GM12878 (cell line): ENCODE results near the gene VIL1. TPM values are rescaled to one million over a fixed set of nuclear protein-coding genes. Genes with fewer than 3 reads are reported as not detected.

Experiments used
- ATAC-seq: fragments of 200-7000 bp; cut with Tn5 transposase; 3 replicates; pipeline ENCODE4 v1.9.1; 2020; ENCODE audit warnings: mild to moderate bottlenecking, moderate library complexity
- BruUV-seq: library from RNA; stranded (reverse); fragments of 400-500 nt; replicated peaks from 2 replicates; lab custom pipeline; 2021; lab: Mats Ljungman, UMichigan
- CTCF ChIA-PET: fragments of 300-600 bp; sonication (Branson Sonifier 250); formaldehyde crosslinking; extraction: SDS; loops from one replicate; lab custom pipeline; 2021; ENCODE audit warnings: inconsistent platforms; lab: Yijun Ruan, JAX
- POLR2A ChIA-PET: fragments of 350-600 bp; formaldehyde crosslinking; extraction: SDS; loops from one replicate; lab custom pipeline; 2021; ENCODE audit warnings: inconsistent platforms; lab: Charles Lee
- RAD21 ChIA-PET: fragments of 300-600 bp; sonication (Branson Sonifier 250); formaldehyde crosslinking; loops from one replicate; lab custom pipeline; 2023; ENCODE audit warnings: antibody characterized with exemption; ENCODE audit not compliant: unreplicated experiment; lab: Charles Lee
- SMC1A ChIA-PET: fragments of 300-600 bp; sonication (Branson Sonifier 250); formaldehyde crosslinking; loops from one replicate; lab custom pipeline; 2023; ENCODE audit not compliant: unreplicated experiment, uncharacterized antibody; lab: Charles Lee
- DNase-seq: peaks from one replicate; pipeline ENCODE4 v3.0.0-alpha.2; 2011; ENCODE audit warnings: low read depth, low spot score
- FAIRE-seq: peaks from 3 replicates; lab custom pipeline; 2011; peaks lifted over from hg19 to GRCh38; lab: Jason Lieb, UNC
- H2AFZ ChIP-seq: 2 replicates; pipeline ENCODE4 v1.6.0; 2011; ENCODE audit warnings: low read depth, low read length, control low read depth; ENCODE audit not compliant: control insufficient read depth
- H3K27ac ChIP-seq: 2 replicates; pipeline ENCODE4 v1.5.1; 2011; ENCODE audit warnings: control low read depth; ENCODE audit not compliant: control insufficient read depth, insufficient read depth
- H3K27me3 ChIP-seq, 2 experiments: replicated peaks in 1 of 2; 2 replicates each; pipeline versions ENCODE4 v1.6.0 to v1.6.1; 2011; ENCODE audit warnings: low read length in 1 of 2; ENCODE audit not compliant: control insufficient read depth in 2 of 2, insufficient read depth in 2 of 2
- H3K36me3 ChIP-seq, 2 experiments: 2 replicates each; pipeline ENCODE4 v1.5.1; 2011; ENCODE audit warnings: low read length in 1 of 2; ENCODE audit not compliant: control insufficient read depth in 2 of 2, insufficient read depth in 2 of 2
- H3K4me1 ChIP-seq: 2 replicates; pipeline ENCODE4 v1.6.1; 2011; ENCODE audit warnings: mild to moderate bottlenecking, low read length, moderate library complexity, mixed read lengths; ENCODE audit not compliant: control insufficient read depth, insufficient read depth
- H3K4me2 ChIP-seq: 2 replicates; pipeline ENCODE4 v1.6.0; 2011; ENCODE audit warnings: control low read depth; ENCODE audit not compliant: control insufficient read depth, insufficient read depth
- H3K4me3 ChIP-seq: fragments of 200-600 bp; sonication (generic); 2 replicates; pipeline ENCODE4 v1.5.1; 2016
- H3K79me2 ChIP-seq: 2 replicates; pipeline ENCODE4 v1.6.0; 2011; ENCODE audit warnings: low read length; ENCODE audit not compliant: control insufficient read depth, insufficient read depth
- H3K9ac ChIP-seq: 2 replicates; pipeline ENCODE4 v1.8.0; 2011; ENCODE audit warnings: low read length, control low read depth, mixed read lengths; ENCODE audit not compliant: control insufficient read depth, insufficient read depth
- H3K9me3 ChIP-seq: replicated peaks from 3 replicates; pipeline ENCODE4 v1.5.1; 2011; ENCODE audit warnings: mild to moderate bottlenecking, low read length; ENCODE audit not compliant: control insufficient read depth, insufficient read depth
- H4K20me1 ChIP-seq: 2 replicates; pipeline ENCODE4 v1.6.0; 2011; ENCODE audit not compliant: control insufficient read depth, insufficient read depth
- BMI1 ChIP-seq: fragments of 450-650 bp; IDR thresholded peaks from 2 replicates; pipeline ENCODE4 v1.6.1; 2016; ENCODE audit warnings: mild to moderate bottlenecking, moderate library complexity, borderline replicate concordance
- CBFB ChIP-seq: IDR thresholded peaks from 2 replicates; pipeline ENCODE4 v1.6.1; 2016; ENCODE audit warnings: antibody characterized with exemption, low read depth
- FOXM1 ChIP-seq: IDR thresholded peaks from 2 replicates; pipeline ENCODE4 v1.6.1; 2012; ENCODE audit warnings: low read depth, mild to moderate bottlenecking, inconsistent platforms, low read length, moderate library complexity
- IKZF1 ChIP-seq: fragments of 450-650 bp; conservative IDR thresholded peaks from 2 replicates; pipeline ENCODE4 v1.6.1; 2017; ENCODE audit warnings: antibody characterized with exemption, mild to moderate bottlenecking
- JUNB ChIP-seq: IDR thresholded peaks from 2 replicates; pipeline ENCODE4 v1.6.1; 2016; ENCODE audit warnings: antibody characterized with exemption, mild to moderate bottlenecking
- MTA2 ChIP-seq: fragments of 450-650 bp; IDR thresholded peaks from 2 replicates; pipeline ENCODE4 v1.6.1; 2016; ENCODE audit warnings: low read depth, mild to moderate bottlenecking, moderate library complexity
- PAX5 ChIP-seq: IDR thresholded peaks from 2 replicates; pipeline ENCODE4 v1.6.1; 2011; ENCODE audit warnings: low read depth, low read length, borderline replicate concordance
- PAX8 ChIP-seq: fragments of 450-650 bp; IDR thresholded peaks from 2 replicates; pipeline ENCODE4 v1.6.1; 2017; ENCODE audit warnings: mild to moderate bottlenecking, moderate library complexity
- PBX3 ChIP-seq: IDR thresholded peaks from 2 replicates; pipeline ENCODE4 v1.6.1; 2011; ENCODE audit warnings: mild to moderate bottlenecking, low read depth, low read length, moderate library complexity; ENCODE audit not compliant: insufficient replicate concordance
- SP1 ChIP-seq: IDR thresholded peaks from one replicate; pipeline ENCODE4 v1.6.1; 2011; ENCODE audit warnings: low read depth, low read length
- SUZ12 ChIP-seq: fragments of 200-600 bp; sonication (generic); IDR thresholded peaks from one replicate; pipeline ENCODE4 v1.6.1; 2018; ENCODE audit warnings: antibody characterized with exemption, mild to moderate bottlenecking; ENCODE audit not compliant: unreplicated experiment
- TAF1 ChIP-seq: IDR thresholded peaks from 2 replicates; pipeline ENCODE4 v1.6.1; 2011; ENCODE audit warnings: mild to moderate bottlenecking, low read depth, low read length, borderline replicate concordance
- TCF12 ChIP-seq: IDR thresholded peaks from 2 replicates; pipeline ENCODE4 v1.6.1; 2011; ENCODE audit warnings: low read depth, mild to moderate bottlenecking, low read length
- ZBED1 ChIP-seq: IDR thresholded peaks from 2 replicates; pipeline ENCODE4 v1.6.1; 2016; ENCODE audit warnings: borderline replicate concordance
- ZBTB4 ChIP-seq: fragments of 450-650 bp; formaldehyde crosslinking; IDR thresholded peaks from 2 replicates; pipeline ENCODE4 v1.4.0; 2022; ENCODE audit warnings: mild to moderate bottlenecking, moderate library complexity
- ZNF384 ChIP-seq: IDR thresholded peaks from 2 replicates; pipeline ENCODE4 v1.6.1; 2012; ENCODE audit warnings: low read depth, mild to moderate bottlenecking, low read length, improper control_type of control experiment, borderline replicate concordance
- WGBS: methylation state at CpG from one replicate; pipeline ENCODE4 v1.1.6; 2016; ENCODE audit warnings: low lambda C conversion rate; ENCODE audit not compliant: insufficient replicate concordance, insufficient coverage; ENCODE audit errors: missing lambda C conversion rate; 5-methylcytosine and 5-hydroxymethylcytosine counted together
- in situ Hi-C: fragments of 300-500 bp; cut with MboI; formaldehyde crosslinking; loops from 9 replicates; pipeline ENCODE4 v1.14.3; 2018; ENCODE audit warnings: mixed read lengths
- intact Hi-C: fragments of 100-400 bp; cut with micrococcal nuclease; formaldehyde crosslinking; loops from one replicate; pipeline ENCODE4 v1.14.2; 2022; ENCODE audit not compliant: unreplicated experiment
- polyA plus RNA-seq, 11 experiments: library from polyadenylated mRNA; depleted of rRNA in 4 of 11; unstranded in 6 of 11; stranded (reverse) in 5 of 11; fragments of >200 nt; fragmentation: Nextera tagmentation in 4 of 11; fragmentation: Illumina TruSeq in 1 of 11; extraction: Ambion mirVana in 4 of 11; extraction: Trizol in 1 of 11; gene quantifications; 1 replicate in 1 of 11; 2 replicates in 10 of 11; pipeline versions ENCODE4 v1.2.1 to v1.2.3, GENCODE V29; 2011 to 2016; ENCODE audit warnings: inconsistent platforms in 2 of 11, missing spikeins in 2 of 11, low read depth in 1 of 11
- total RNA-seq, 4 experiments: library from RNA; depleted of rRNA in 3 of 4; stranded (reverse); fragments of >200 nt in 3 of 4; fragmentation: Illumina TruSeq in 1 of 4; extraction: Trizol in 1 of 4; gene quantifications; 2 replicates each; pipeline versions ENCODE4 v1.2.1 to v1.2.3, GENCODE V29; 2013 to 2021

VIL1 gene
- total and polyA plus RNA-seq, 10 of the 15 experiments (the other 5 are each of a cell fraction or from before 2014, with no cell fraction given) = 0.03 to 1.9 (median 0.33) TPM

GRCh38 chr2:218428846-218429558 is 10.1 kb downstream of the VIL1 start:
- TF ChIP-seq CBFB = no peak
- no peak for TF ChIP-seq PAX8
- TF ChIP-seq MTA2 = no peak
- no peak for TF ChIP-seq ZBTB4
- TF ChIP-seq PAX5 = no peak
- TF ChIP-seq SP1 = no peak
- no peak for TF ChIP-seq ZBED1
- no peak for TF ChIP-seq TAF1
- TF ChIP-seq PBX3 = no peak
- no peak for TF ChIP-seq IKZF1
- TF ChIP-seq JUNB = no peak
- no peak for TF ChIP-seq SUZ12
- TF ChIP-seq TCF12 = no peak
- TF ChIP-seq FOXM1 = no peak
- no peak for TF ChIP-seq ZNF384
- no peak for TF ChIP-seq BMI1
- Histone ChIP-seq H3K9me3 (no peaks in the 10 kb centered on the region), H4K20me1 (no peaks in the 10 kb centered on the region), H3K9ac (no peak overlapping the region), H3K4me2 (no peak overlapping the region), H3K27me3 (no peaks in the 10 kb centered on the region), H3K4me1 (no peaks in the 10 kb centered on the region), H3K79me2 (no peaks in the 10 kb centered on the region), H3K36me3 (no peaks in the 10 kb centered on the region), H3K27ac (no peak overlapping the region), H3K4me3 (no peak overlapping the region), H2AFZ (no peak overlapping the region)
- SMC1A ChIA-PET = interaction anchor here (1.4 kb wide), 1 partner anchor 10 kb away, joined by 4 read pairs; the partner anchor contains the start of gene VIL1
- intact Hi-C loops = no loop called here
- RAD21 ChIA-PET = no interaction called here
- DNase-seq (no peak), FAIRE-seq (no peak), ATAC-seq (no peak)
- CTCF ChIA-PET = no interaction called here
- POLR2A ChIA-PET = interaction anchor here (0.6 kb wide), 1 partner anchor 197 kb away, joined by 3 read pairs; no protein-coding TSS in a partner anchor
- in situ Hi-C loops = no loop called here
- no TSS peak for BruUV-seq
- 47% methylated on average over 24 of the region's 24 CpGs for WGBS
